OCI-LY7 (cell line): ENCODE data around the gene ABCB11. TPM values are rescaled to one million over a fixed set of nuclear protein-coding genes. Genes with fewer than 3 reads are reported as not detected.

Experiments used
- BruUV-seq: library from RNA; stranded (reverse); fragments of 400-500 nt; replicated peaks from 2 replicates; lab custom pipeline; 2021; lab: Mats Ljungman, UMichigan
- CTCF ChIA-PET: fragments of 300-600 bp; sonication (Branson Sonifier 250); formaldehyde crosslinking; loops from one replicate; lab custom pipeline; 2022; ENCODE audit warnings: antibody characterized with exemption; ENCODE audit not compliant: unreplicated experiment; lab: Charles Lee
- POLR2A ChIA-PET: fragments of 300-600 bp; sonication (Branson Sonifier 250); formaldehyde crosslinking; loops from one replicate; lab custom pipeline; 2022; ENCODE audit warnings: antibody characterized with exemption; lab: Charles Lee
- DNase-seq: peaks from one replicate; pipeline ENCODE4 v3.0.0-alpha.2; 2015; ENCODE audit warnings: low spot score
- H2AFZ ChIP-seq: fragments of 200-600 bp; sonication (generic), shearing (Covaris generic); 2 replicates; pipeline ENCODE4 v1.6.1; 2014; ENCODE audit warnings: mild to moderate bottlenecking, antibody characterized with exemption, low read length, moderate library complexity
- H3K27ac ChIP-seq: fragments of 200-600 bp; sonication (generic); 2 replicates; pipeline ENCODE4 v1.5.1; 2014; ENCODE audit warnings: mixed run types, low read depth, mild to moderate bottlenecking, moderate library complexity, low read length, inconsistent platforms; ENCODE audit not compliant: poor library complexity, severe bottlenecking
- H3K36me3 ChIP-seq: fragments of 200-600 bp; sonication (generic); 2 replicates; pipeline ENCODE4 v1.6.1; 2014; ENCODE audit warnings: mild to moderate bottlenecking, antibody characterized with exemption, low read length, moderate library complexity, mixed read lengths; ENCODE audit not compliant: insufficient read depth
- H3K4me1 ChIP-seq: fragments of 200-600 bp; sonication (generic); 2 replicates; pipeline ENCODE4 v1.5.1; 2014; ENCODE audit warnings: mild to moderate bottlenecking, low read length; ENCODE audit not compliant: insufficient read depth, poor library complexity, severe bottlenecking
- H3K4me2 ChIP-seq: fragments of 200-600 bp; sonication (generic); 2 replicates; pipeline ENCODE4 v1.6.1; 2014; ENCODE audit warnings: mild to moderate bottlenecking, low read length
- H3K4me3 ChIP-seq: fragments of 200-600 bp; sonication (generic); 2 replicates; pipeline ENCODE4 v1.5.1; 2014; ENCODE audit warnings: mild to moderate bottlenecking, low read depth, low read length; ENCODE audit not compliant: poor library complexity, severe bottlenecking
- H3K79me2 ChIP-seq: fragments of 200-600 bp; sonication (generic); 2 replicates; pipeline ENCODE4 v1.6.1; 2016; ENCODE audit warnings: low read depth, mild to moderate bottlenecking, low read length, moderate library complexity, mixed read lengths; ENCODE audit not compliant: insufficient read depth
- H3K9me2 ChIP-seq: fragments of 200-600 bp; sonication (generic); 2 replicates; pipeline ENCODE4 v1.6.1; 2016; ENCODE audit warnings: mild to moderate bottlenecking, low read length, mixed read lengths; ENCODE audit not compliant: insufficient read depth
- H3K9me3 ChIP-seq: fragments of 200-600 bp; sonication (generic); 2 replicates; pipeline ENCODE4 v1.6.1; 2014; ENCODE audit warnings: mild to moderate bottlenecking, mixed run types, low read length, mixed read lengths
- H4K20me1 ChIP-seq: fragments of 200-600 bp; sonication (generic); 2 replicates; pipeline ENCODE4 v1.6.1; 2014; ENCODE audit warnings: mild to moderate bottlenecking, antibody characterized with exemption, low read length, moderate library complexity, mixed read lengths; ENCODE audit not compliant: insufficient read depth
- EZH2phosphoT487 ChIP-seq: fragments of 200-600 bp; sonication (generic); IDR thresholded peaks from 2 replicates; pipeline ENCODE4 v1.6.1; 2018; ENCODE audit warnings: low read depth, borderline replicate concordance, mild to moderate bottlenecking, mixed run types, antibody characterized with exemption, low read length, moderate library complexity, mixed read lengths
- intact Hi-C: fragments of 100-400 bp; cut with micrococcal nuclease; formaldehyde crosslinking; loops from one replicate; pipeline ENCODE4 v1.10.0; 2022; ENCODE audit not compliant: unreplicated experiment
- total RNA-seq, 2 experiments: library from RNA; depleted of rRNA in 1 of 2; stranded (reverse); fragments of >200 nt in 1 of 2; shearing (Covaris generic) in 1 of 2; gene quantifications; 2 replicates each; pipeline ENCODE4 v1.2.3, GENCODE V29; 2014 to 2022
- TF ChIP-seq, protein P1 (sequence below): fragments of 200-600 bp; sonication (generic); conservative IDR thresholded peaks from 2 replicates; pipeline ENCODE4 v1.5.1; 2014; ENCODE audit warnings: mild to moderate bottlenecking, antibody characterized with exemption, low read length, moderate library complexity, mixed read lengths

Gene ABCB11
- total RNA-seq, 2 experiments from 2014 or later = 0.04 TPM; not detected in 1

DNA sequence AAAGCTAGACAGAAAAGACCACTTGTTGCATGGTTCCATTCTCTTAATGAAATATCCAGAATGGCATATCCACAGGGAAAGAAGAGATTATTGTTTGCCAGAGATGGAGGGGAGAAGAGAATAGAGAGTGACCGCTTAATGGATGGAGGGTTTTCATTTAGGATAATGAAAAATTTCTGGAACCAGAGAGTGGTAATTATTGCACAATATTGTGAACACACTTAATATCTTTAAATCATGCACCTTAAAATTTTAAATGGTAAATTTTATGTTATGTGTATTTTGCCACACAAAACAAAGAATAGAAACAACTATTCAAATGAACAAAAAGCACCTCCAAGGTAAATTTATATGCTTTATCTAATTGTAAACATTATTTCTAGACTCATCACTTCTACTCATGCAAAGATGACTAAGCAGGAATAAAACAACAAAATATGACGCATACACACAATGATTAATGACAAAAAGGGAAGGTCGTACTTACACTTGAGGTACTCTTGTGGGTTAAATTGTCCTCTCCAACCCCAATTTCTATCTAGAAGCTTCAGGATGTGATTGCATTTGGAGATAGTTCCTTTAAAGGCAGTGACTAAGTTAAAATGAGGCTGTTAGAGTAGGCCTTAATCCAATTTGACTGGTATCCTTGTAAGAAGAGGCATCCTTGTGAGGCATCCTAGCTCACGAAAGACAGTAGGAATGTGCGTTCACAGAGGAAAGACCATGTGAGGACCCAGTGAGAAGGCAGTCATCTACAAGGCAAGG lies 19.5 kb upstream of the ABCB11 start:
- no peaks in the 10 kb centered on the region for H4K20me1 ChIP-seq
- no TSS peak for BruUV-seq
- DNase-seq = no peak
- POLR2A ChIA-PET = no interaction called here
- no peak overlapping the region for H3K4me3 ChIP-seq
- intact Hi-C loops = no loop called here
- no peaks in the 10 kb centered on the region for H3K36me3 ChIP-seq
- no peak overlapping the region for H3K27ac ChIP-seq
- CTCF ChIA-PET = no interaction called here
- TF ChIP-seq EZH2phosphoT487 = no peak
- TF ChIP-seq, protein P1, sequence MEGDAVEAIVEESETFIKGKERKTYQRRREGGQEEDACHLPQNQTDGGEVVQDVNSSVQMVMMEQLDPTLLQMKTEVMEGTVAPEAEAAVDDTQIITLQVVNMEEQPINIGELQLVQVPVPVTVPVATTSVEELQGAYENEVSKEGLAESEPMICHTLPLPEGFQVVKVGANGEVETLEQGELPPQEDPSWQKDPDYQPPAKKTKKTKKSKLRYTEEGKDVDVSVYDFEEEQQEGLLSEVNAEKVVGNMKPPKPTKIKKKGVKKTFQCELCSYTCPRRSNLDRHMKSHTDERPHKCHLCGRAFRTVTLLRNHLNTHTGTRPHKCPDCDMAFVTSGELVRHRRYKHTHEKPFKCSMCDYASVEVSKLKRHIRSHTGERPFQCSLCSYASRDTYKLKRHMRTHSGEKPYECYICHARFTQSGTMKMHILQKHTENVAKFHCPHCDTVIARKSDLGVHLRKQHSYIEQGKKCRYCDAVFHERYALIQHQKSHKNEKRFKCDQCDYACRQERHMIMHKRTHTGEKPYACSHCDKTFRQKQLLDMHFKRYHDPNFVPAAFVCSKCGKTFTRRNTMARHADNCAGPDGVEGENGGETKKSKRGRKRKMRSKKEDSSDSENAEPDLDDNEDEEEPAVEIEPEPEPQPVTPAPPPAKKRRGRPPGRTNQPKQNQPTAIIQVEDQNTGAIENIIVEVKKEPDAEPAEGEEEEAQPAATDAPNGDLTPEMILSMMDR = no peak
- H3K79me2 ChIP-seq = no peaks in the 10 kb centered on the region
- H3K4me1 ChIP-seq = no peaks in the 10 kb centered on the region
- no peaks in the 10 kb centered on the region for H3K9me2 ChIP-seq
- H3K4me2 ChIP-seq = no peak overlapping the region
- no peak overlapping the region for H2AFZ ChIP-seq
- no peaks in the 10 kb centered on the region for H3K9me3 ChIP-seq

DNA sequence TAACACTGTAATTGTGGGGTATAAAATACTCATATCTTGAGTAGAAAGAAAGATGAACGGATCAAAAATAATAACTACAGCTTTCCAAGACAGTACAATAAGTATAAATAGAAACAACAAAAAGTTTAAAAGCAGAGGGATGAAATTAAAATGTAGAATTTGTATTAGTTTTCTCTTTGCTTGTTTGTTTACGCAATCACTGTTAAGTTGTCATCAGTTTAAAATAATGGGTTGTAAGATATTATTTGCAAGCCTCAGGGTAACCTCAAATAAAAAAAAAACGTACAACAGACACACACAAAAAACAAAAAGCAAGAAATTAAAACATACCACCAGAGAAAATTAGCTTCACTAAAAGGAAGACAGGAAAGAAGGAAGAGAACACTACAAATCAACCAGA lies 18.0 kb upstream of the ABCB11 start:
- Histone ChIP-seq H3K4me2 (no peak overlapping the region), H3K9me2 (no peaks in the 10 kb centered on the region), H2AFZ (no peak overlapping the region), H3K4me3 (no peak overlapping the region), H4K20me1 (no peaks in the 10 kb centered on the region), H3K9me3 (no peaks in the 10 kb centered on the region), H3K36me3 (no peaks in the 10 kb centered on the region), H3K27ac (no peak overlapping the region), H3K79me2 (no peaks in the 10 kb centered on the region), H3K4me1 (no peaks in the 10 kb centered on the region)
- intact Hi-C loops = no loop called here
- no peak for DNase-seq
- ChIA-PET POLR2A (interaction anchor here (0.5 kb wide), 1 partner anchor 11 kb away, joined by 5 read pairs; no protein-coding TSS in a partner anchor), CTCF (no interaction called here)
- TF ChIP-seq, protein P1 = no peak
- no peak for TF ChIP-seq EZH2phosphoT487
- no TSS peak for BruUV-seq
